GM18907 (cell line): Measurements from ENCODE around the gene PITX1.
"Not testable (repeated sequence)": the region's sequence is repeated elsewhere in the genome, so short reads cannot be mapped to it uniquely, and the experiment has no call there.

Source experiments
- ATAC-seq: cut with Tn5 transposase; IDR thresholded peaks from one replicate; pipeline ENCODE4 v1.9.1; 2021; ENCODE audit warnings: mild to moderate bottlenecking, moderate library complexity; ENCODE audit not compliant: unreplicated experiment

Gene PITX1

GRCh38 chr5:135011355-135012032, 22.5 kb downstream of the PITX1 start:
- no peak for ATAC-seq

DNA sequence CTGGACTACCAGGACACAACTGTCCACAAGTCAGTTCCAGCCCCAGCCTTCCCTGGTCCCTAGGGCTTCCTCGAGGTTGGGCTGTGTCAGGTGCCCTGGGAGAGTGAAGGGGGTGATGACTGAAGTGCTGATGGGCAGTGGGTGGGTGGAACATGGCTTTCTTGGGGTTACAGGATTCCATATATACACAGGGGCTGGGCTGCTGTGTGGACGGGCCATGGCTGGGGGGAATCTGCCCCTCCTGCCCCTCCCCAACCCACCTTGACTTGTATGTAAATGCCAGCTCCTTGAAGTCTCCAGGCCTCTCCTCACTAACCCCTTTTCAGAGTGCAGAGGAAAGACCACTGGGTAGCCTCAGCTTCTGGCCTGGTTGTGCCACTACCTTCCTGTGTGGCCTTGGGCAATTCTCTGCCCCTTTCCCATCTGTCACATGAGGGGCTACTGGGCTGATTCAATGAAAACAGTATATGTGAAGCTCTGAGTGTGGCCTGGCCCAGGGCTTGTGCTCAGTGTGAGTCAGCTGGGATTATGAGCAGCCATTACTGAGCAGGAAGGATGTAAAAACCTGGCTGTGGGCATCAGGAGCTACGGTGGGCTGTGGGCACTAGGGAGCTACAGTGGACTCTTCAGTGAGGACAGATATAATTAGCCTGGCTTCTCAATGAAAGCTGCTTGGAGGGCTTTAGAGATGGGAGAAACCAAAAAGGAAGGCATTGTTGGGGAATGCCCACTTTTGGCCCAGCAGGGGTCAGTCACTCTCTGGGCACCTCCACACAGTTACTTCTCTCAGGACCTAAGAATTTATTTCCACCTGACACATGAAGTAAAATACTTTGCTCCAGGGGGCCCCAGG, 23.3 kb downstream of the PITX1 start:
- ATAC-seq: no peak

DNA sequence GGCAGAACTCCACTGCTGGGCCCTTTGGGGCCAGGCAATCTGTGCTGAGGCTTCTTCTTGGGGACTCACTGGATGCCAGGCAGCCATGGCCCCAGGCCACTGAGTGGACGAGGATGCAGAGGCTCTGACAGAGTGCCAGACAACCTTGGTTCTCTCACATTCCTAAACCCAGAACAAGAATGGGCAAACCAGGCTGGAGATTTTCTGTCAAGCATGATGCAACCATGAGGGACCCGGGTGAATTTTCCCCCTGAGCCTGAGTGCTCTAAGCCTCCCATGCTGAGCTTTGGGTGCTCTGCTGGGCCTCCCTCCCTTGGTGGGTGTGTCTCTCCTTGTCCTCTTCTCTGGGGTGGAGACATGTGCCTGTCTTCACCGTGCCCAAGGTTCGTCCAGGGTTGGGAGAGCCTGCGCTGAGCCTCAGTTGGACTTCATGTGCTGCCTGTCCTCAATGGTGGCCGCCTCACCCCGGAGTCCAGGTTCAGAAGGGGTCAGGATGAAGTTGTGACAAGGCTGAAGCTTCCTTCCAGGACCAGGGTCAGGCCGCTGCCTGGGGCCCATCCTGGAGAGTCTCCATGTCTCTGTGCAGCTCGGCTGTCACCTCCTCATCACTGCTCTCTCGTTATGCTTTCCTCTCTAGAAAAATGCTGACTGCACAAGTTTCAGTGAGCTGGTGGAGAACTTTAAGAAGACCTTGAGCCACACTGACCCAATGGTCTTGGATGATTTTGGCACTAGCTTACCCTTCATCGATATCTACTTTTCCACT, 24.1 kb downstream of the PITX1 start:
- ATAC-seq: no peak

DNA sequence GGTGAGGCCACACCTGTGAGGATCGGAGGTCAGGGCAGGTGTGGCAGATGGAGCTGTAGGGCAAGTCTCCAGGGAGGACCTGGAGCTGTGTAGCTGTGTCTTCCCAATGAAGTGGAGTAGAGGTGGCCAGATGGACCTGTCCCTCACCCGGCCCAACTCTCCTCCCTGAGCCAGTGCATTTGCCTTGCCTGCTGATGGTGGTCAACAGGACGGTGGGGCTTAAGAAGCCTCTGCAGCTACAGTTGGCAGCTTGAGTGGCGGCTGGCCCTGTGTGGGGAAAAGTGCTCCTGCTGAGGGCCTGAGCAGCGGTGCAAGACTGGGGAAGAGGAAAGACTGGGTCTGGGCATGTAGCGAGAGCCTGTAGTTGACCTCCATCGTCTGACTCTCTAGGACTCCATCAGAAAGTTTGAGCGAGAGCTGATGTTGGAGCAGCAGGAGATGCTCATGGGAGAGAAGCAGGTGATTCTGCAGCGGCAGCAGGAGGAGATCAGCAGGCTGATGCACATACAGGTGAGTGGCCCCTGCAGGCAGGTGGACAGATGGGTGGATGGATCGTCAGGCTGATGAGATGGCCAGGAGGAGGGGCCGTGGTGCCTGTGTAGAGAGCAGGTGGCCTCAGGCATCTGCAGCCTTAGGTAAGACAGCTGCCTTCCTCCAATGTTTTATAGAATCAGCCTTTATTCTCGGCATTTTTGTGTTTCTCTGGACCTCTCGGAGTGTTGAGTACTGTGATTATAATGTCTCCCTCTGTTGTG, 24.9 kb downstream of the PITX1 start:
- no peak for ATAC-seq

GRCh38 chr5:135008556-135008955, 25.5 kb downstream of the PITX1 start:
- ATAC-seq: no peak

DNA sequence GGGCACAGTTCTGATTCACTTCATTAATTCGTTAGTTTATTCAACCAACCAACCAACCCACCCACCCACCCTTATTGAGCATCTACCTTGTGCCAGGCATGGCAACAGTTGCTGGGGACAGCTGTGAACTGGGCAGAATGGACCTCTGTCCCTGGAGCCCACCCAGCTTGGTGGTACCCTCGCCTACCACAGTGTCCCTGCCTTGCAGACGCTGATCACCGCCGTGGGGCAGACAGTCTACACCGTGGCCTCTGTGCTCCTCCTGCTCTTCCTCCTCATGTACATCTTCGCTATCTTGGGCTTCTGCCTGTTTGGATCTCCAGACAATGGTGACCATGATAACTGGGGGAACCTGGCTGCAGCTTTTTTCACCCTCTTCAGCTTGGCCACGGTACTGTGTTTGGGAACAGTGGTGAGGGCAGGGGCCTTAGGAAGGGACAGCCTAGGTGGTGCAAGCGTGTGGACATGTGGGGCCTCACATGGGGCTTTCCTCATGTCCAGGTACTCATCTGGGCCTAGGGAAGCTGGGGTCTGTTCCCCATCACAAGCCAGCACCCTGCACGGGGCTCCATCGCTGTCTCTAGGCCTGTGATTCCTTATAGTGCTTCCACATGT, 26.2 kb downstream of the PITX1 start:
- no peak for ATAC-seq

- no peak for ATAC-seq
These were observed 26.7 kb downstream of the PITX1 start for GRCh38 chr5:135007305-135007704.

GRCh38 chr5:135005076-135005475, 29.0 kb downstream of the PITX1 start:
- ATAC-seq: no peak

DNA sequence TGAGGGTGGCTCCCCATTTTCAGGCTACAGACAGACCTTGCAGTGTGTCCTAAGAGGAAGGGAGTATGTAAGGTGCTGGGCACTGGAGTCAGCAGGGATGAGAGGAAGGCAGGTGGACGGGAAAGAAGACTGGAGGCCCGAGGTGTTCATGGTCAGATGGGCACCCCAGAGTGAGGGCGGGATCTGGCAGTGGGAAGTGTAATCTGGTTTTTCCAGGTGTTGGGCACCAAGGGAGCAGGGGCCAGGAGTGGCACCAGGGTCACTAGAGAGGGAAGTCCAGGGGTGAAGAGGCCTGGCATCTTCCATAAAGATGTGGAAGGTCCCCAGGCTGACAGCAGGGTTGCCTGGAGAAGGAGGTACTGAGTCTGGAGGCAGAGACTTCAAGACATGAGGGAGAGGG, 29.7 kb downstream of the PITX1 start:
- ATAC-seq: no peak

- not testable (repeated sequence) for ATAC-seq
These were observed 36.0 kb downstream of the PITX1 start for GRCh38 chr5:134998068-134998467.

DNA sequence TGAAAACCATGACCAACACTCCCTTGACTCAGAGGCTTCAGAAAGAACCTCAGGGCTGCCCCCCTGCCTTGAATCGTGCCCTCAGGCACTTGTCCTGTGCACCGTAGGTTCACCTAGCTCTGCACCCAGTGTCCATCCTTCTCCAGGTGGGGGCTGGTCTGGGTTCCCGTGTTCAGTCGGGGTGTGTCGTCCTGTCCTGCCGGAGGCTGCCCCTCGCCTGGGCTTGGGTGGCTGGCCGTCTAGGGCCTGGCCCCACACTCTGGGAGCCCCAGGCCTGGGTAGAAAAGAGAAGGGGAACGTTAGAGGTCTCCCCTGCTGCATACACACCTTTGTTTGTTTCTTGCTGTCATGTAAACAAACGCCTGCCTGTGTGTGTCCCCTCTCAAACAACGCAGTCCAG, 37.0 kb downstream of the PITX1 start:
- no peak for ATAC-seq

DNA sequence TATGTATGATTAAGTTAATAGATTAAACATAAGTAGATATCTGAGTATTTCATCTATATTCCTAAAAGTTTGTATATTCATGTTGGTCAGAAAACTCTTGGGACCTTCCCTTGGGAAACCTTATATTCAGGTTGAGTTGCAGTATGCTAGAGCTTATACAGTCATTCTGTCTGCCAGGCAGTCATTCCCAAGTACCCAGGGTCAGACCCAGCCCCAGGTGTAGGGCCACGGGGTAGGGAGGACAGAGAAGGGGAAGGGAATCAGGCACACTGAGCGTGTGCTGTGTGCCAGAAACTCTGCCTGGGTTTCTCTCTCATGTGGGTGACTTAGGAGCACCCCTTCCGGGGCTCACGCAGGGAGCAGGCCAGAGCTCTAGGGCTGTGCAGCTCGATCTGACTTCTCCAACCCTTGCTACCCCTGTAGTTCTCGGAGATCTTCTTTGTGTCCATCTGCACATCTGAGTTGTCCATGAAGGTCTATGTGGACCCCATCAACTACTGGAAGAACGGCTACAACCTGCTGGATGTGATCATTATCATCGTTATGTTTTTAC, 38.1 kb downstream of the PITX1 start:
- no peak for ATAC-seq

GRCh38 chr5:134994560-134995156, 39.4 kb downstream of the PITX1 start:
- ATAC-seq: no peak

DNA sequence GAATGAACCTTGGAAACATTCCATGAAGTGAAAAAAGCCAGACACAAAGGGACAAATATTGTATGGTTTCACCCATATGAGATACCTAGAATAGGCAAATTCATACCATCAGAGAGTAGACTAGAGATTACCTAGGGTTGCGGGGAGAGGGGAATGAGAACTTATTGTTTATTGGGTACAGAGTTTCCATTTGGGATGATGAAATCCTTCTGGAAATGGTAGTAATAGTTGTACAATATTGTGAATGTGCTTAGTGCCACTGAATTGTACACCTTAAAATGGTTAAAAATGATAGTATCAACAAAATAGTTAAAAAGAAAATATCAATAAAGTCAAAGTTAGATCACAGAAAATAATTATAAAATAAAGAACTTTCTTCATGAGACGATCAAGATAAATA, 40.9 kb downstream of the PITX1 start:
- ATAC-seq: no peak

DNA sequence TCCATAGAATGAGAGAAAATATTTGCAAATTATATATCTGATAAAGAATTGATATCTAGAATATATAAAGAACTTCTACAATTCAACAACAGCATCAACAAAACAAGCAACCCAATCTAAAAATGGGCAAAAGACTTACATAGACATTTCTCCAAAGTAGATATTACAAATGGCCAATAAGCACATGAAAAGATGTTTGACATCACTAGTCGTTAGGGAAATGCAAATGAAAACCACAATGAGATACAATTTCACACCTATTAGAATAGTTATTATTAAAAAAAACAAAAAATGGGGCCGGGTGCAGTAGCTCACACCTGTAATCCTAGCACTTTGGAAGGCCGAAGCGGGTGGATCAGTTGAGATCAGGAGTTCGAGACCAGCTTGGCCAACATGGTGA, 41.9 kb downstream of the PITX1 start:
- no peak for ATAC-seq

- not testable (repeated sequence) for ATAC-seq
These were observed 43.8 kb downstream of the PITX1 start for GRCh38 chr5:134990183-134990582.

DNA sequence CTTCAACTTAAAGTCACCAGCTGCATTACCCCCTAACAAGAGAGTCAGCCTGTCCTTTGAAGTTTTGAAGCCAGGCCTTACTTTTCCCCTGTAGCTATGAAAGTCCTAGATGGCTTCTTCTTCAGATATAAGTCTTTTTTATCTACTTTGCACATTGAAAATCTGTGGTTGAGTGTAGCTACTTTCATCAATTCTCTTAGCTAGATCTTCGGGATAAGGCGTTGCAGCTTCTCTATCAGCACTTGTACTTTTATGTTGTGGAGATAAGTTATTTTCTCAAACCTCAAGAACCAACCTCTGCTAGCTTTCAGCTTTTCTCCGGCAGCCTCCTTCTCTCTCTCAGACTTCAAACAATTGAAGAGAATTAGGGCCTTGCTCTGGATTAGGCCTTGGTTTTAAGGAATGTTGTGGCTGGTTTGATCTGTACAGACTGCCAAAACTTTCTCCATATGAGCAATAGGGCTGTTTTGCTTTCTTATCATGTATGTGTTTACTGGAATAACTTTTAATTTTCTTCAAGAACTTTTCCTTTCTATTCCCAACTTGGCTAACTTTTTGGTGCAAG, 44.7 kb downstream of the PITX1 start:
- ATAC-seq: no peak

DNA sequence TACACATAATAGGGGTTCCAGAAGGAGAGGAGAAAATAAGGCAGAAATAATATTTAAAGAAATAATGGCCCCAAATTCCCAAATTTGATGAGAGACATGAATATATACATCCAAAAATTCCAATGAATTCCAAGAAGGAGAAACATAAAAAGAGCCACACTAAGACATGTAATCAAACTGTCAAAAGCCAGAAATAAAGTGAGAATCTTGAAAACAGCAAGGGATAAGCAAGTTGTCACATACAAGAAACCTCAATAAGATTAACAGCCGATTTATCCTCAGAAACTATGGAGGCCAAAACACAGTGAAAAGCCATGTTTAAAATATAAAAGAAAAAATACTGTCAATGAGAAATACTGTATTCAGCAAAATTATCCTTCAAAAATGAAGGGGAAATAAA, 51.8 kb downstream of the PITX1 start:
- ATAC-seq: no peak

- no peak for ATAC-seq
These were observed 54.6 kb downstream of the PITX1 start for GRCh38 chr5:134979416-134979815.
